Measurements from ENCODE around the gene STAC. TPM values are rescaled to one million over a fixed set of nuclear protein-coding genes. Genes with fewer than 3 reads are reported as not detected.

Gene STAC
- total RNA-seq, 2 donors from 2014 or later, result 0.30 TPM; not detected in 1

DNA sequence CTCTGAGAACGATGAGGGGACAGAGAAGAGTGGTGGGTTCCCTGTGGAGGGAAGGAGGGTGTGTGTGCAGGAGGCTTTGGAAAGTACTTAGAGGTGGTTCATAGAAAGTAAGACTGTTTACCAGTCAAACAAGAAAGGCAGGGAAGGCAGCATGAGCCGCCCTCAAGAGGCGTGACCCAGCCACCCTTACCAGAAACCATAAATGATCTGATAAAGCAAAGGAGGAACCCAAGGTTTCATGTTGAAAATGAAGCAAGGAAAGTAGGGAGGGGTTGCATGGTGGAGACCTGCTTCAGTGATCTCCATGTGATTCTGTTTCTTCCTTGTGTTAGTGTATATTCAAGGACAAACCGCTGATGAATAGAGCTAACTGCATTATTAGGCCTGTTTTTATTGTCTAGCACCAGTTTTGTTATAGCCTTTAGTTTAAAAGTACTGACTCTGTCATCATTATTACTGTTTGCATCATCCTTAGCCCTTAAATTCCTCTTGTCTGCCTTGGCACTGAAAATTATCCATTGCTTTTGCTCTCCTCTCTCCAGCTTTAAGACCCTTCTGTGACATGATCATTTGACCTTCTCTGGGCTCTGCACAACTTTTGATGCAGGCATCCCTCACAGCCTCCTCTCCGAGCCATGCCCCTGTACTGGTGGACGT, 96.1 kb downstream of the STAC start:
- Mint-ChIP-seq H3K27me3 (no peaks in the 10 kb centered on the region), H3K9me3 (peaks cover 8% of the 10 kb centered on the region)

DNA sequence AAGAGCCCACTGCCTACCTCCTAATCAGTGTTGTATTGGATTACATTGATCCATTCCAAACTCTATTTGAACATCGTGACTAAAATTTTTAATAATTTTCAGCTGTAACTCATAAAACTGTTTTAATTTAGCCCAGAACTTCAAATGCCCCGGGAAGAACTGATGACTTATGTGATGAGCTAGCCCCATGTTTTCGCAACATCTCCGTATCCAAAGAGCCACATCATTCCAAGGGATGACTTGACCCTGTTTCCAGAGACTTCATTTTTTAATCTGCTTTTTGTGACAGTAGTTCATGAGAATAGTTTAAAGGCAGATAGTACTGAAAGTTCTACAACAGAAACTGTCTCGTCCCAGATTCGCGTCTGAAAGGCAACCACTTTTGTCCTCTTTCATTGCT, 97.4 kb downstream of the STAC start:
- H3K4me3 Mint-ChIP-seq, result no peak overlapping the region
- H3K4me1 Mint-ChIP-seq, result no peaks in the 10 kb centered on the region
- H3K36me3 Mint-ChIP-seq (ENCODE audit: low read depth), result no peaks in the 10 kb centered on the region
- no peak for ATAC-seq (replicated peaks)
- peaks cover 8% of the 10 kb centered on the region for H3K9me3 Mint-ChIP-seq
- H3K27ac Mint-ChIP-seq, result no peak overlapping the region
- no peaks in the 10 kb centered on the region for H3K27me3 Mint-ChIP-seq

More for the DNA sequence above, 96.1 kb downstream of the STAC start:
- Mint-ChIP-seq H3K27ac (no peak overlapping the region), H3K4me1 (no peaks in the 10 kb centered on the region), H3K36me3 (ENCODE audit: low read depth) (no peaks in the 10 kb centered on the region), H3K4me3 (no peak overlapping the region)
- ATAC-seq (replicated peaks), result no peak

DNA sequence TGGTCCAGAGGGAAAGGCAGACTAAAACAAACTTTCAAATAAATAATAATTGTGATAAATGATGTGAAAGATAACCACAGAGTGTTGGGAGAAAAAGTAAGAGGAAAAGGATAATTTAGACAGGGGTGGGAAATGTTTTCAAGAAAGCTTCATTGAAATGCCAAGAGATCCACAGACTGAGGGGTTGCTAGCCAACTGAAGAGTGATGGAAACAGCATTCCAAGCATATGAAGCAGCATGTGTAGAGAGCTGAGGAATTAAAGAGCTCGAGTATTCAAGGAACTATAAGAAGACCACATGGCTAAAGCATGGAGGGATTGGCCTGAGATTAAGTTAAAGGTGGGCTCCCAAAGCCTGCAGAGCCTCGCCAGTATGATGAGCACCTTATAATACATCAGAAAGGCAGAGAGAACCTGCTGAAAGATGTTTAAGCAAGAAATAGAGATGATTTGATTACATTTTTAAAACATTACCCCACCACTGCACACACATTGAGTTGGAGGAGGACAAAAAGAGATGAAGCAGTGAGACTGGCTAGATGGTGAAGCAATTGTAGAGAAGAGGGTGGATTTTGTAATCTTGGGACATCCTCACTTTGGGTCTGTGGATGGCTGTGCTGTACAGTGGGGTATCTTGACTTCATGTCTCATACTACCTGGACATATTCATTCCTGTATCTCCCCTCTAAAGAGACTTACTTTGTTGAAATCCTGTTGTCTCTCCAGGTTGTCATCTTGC, 100.8 kb downstream of the STAC start:
- ATAC-seq (replicated peaks), result no peak
- no peaks in the 10 kb centered on the region for H3K36me3 Mint-ChIP-seq (ENCODE audit: low read depth)

DNA sequence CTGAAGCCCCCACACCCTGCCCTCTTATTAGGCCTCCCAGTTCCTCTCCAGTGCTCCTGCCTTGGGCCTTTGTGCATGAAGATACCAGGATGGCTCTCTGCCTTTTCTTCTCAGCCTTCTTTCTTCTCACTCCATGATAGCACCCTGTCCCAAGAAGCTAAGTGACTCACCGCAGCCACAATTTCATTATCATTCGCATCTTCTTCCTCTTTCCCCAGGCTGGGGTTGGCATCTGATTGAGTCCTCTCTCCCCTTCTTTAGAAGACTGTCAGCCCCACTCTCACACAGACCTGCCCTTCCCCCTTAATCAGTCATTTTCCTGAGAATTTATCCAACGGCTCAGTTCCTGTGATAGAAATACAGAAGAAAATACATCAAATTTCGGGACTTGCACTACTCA, 102.0 kb downstream of the STAC start:
- H3K27ac Mint-ChIP-seq, result no peak overlapping the region
- H3K27me3 Mint-ChIP-seq, result no peaks in the 10 kb centered on the region
- no peaks in the 10 kb centered on the region for H3K36me3 Mint-ChIP-seq (ENCODE audit: low read depth)
- no peaks in the 10 kb centered on the region for H3K4me1 Mint-ChIP-seq
- H3K4me3 Mint-ChIP-seq, result no peak overlapping the region
- peaks cover 8% of the 10 kb centered on the region for H3K9me3 Mint-ChIP-seq
- no peak for ATAC-seq (replicated peaks)

More for the DNA sequence above, 100.8 kb downstream of the STAC start:
- H3K4me3 Mint-ChIP-seq, result no peak overlapping the region
- no peak overlapping the region for H3K27ac Mint-ChIP-seq
- peaks cover 8% of the 10 kb centered on the region for H3K9me3 Mint-ChIP-seq
- no peaks in the 10 kb centered on the region for H3K4me1 Mint-ChIP-seq
- H3K27me3 Mint-ChIP-seq, result no peaks in the 10 kb centered on the region

DNA sequence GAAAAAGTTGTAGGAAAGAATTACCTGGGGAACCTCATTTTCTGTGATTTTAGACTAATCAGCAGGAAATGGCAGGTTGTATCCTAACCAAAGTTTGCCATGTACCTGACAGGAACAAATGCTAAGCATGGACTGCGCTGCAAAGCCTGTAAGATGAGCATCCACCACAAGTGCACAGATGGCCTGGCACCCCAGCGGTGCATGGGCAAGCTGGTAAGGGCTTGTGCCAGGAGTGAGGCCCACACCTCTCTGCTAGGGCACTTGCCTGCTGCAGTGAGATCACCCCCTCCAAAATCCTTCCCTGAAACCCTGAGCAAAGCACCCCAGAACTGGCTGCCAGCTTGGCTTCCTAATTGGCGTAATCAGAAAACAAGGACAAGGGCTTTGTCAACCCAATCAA, 102.6 kb downstream of the STAC start:
- no peaks in the 10 kb centered on the region for H3K4me1 Mint-ChIP-seq
- no peak overlapping the region for H3K4me3 Mint-ChIP-seq

DNA sequence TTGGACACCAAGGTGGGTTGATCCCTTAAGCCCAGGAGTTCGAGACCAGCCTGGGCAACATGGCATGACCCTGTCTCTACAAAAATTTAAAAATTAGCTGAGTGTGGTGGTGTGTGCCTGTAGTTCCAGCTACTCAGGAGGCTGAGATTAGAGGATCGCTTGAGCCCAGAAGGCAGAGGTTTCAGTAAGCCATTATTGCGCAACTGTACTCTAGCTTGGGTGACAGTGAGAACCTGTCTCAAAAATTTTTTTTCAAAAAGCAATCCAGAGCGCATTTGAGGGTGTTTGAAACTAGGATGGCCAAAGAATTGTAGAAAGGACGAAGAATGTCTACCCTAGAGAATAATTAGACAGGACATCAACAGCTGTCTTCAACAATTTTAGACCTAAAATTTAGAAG, 103.4 kb downstream of the STAC start:
- H3K36me3 Mint-ChIP-seq (ENCODE audit: low read depth), result no peaks in the 10 kb centered on the region
- no peak for ATAC-seq (replicated peaks)
- H3K4me3 Mint-ChIP-seq, result no peak overlapping the region
- H3K27ac Mint-ChIP-seq, result no peak overlapping the region
- H3K27me3 Mint-ChIP-seq, result no peaks in the 10 kb centered on the region
- peaks cover 7% of the 10 kb centered on the region for H3K9me3 Mint-ChIP-seq
- no peaks in the 10 kb centered on the region for H3K4me1 Mint-ChIP-seq

More for the DNA sequence above, 102.6 kb downstream of the STAC start:
- ATAC-seq (replicated peaks), result no peak
- no peaks in the 10 kb centered on the region for H3K36me3 Mint-ChIP-seq (ENCODE audit: low read depth)
- peaks cover 8% of the 10 kb centered on the region for H3K9me3 Mint-ChIP-seq
- no peaks in the 10 kb centered on the region for H3K27me3 Mint-ChIP-seq
- H3K27ac Mint-ChIP-seq, result no peak overlapping the region

DNA sequence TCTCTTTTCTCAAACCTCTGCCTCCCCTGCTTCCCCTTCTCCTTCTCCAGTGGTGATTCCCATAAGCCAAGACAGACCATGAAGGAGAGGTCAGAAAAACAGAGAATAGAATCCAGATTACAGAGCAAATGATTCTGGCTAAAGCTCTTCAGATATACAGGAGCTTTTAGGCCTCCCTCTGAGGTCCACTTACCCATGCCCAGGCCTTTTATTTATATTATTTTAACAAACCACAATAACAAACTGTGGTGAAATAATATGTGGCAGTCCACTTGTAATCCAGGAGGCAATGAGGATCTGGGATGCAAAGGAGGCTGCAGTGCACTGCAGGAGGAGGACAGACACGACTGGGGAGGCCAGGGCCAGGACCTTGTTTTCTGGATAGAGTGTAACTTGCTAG, 104.1 kb downstream of the STAC start:
- H3K9me3 Mint-ChIP-seq, result peaks cover under 1% of the 10 kb centered on the region
- H3K4me3 Mint-ChIP-seq, result no peak overlapping the region
- no peaks in the 10 kb centered on the region for H3K4me1 Mint-ChIP-seq
- no peaks in the 10 kb centered on the region for H3K36me3 Mint-ChIP-seq (ENCODE audit: low read depth)
- H3K27ac Mint-ChIP-seq, result no peak overlapping the region
- ATAC-seq (replicated peaks), result no peak
- no peaks in the 10 kb centered on the region for H3K27me3 Mint-ChIP-seq

DNA sequence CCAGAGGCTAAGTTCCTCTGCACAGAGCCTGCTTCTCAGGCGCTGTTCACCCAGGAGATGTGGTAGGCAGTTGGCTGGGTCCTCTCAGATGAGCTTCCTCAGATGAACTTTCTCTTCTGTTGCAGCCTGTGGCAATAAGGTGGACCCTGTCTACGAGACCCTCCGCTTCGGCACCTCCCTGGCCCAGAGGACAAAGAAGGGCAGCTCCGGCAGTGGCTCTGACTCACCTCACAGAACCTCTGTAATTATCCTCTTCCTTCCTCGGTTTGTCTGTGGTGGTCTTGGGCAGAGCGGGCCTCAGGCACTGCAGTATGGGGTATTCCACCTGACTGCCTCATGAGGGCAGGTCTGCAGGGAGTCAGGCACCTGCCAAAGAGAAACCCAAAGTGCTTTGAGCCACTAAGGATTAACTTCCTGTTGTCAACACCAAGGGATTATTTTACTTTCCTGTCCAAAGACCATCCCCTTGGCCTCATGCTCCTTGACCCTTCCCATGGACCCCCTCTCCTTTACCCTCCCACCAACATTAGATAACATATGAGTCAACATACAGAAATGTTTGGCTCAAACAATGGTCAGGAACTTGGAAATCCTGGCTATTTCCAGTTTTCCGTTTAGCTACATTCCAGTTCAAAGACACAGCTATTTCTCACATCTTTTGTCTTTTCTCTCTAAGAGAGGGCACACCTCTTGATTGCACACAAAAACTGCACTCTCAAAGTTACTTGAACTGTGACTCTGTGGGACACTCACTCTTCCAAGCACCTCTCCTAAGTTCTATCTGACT, 105.9 kb downstream of the STAC start:
- Mint-ChIP-seq H3K4me3 (no peak overlapping the region), H3K27ac (no peak overlapping the region), H3K36me3 (ENCODE audit: low read depth) (no peaks in the 10 kb centered on the region), H3K9me3 (no peaks in the 10 kb centered on the region), H3K4me1 (no peaks in the 10 kb centered on the region), H3K27me3 (no peaks in the 10 kb centered on the region)
- ATAC-seq (replicated peaks), result no peak

DNA sequence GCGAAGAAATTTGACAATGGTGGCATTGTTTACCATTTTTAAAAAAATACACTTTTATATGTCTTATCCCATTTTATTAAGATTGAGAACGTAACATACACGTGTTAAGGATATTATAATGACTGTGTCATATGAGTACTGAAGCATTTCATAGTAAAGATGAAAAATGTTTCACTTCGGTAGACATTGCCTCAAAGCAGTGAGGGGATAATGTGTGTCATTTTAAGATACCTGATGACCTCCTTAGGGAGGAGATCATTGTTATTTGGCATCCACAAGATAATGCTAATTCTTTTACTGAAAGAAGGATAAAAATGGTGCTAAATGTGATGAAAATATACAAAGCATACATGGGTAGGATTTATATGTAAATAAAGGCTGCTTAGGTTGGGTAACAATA, 107.3 kb downstream of the STAC start:
- no peaks in the 10 kb centered on the region for H3K9me3 Mint-ChIP-seq
- H3K4me1 Mint-ChIP-seq, result no peaks in the 10 kb centered on the region

DNA sequence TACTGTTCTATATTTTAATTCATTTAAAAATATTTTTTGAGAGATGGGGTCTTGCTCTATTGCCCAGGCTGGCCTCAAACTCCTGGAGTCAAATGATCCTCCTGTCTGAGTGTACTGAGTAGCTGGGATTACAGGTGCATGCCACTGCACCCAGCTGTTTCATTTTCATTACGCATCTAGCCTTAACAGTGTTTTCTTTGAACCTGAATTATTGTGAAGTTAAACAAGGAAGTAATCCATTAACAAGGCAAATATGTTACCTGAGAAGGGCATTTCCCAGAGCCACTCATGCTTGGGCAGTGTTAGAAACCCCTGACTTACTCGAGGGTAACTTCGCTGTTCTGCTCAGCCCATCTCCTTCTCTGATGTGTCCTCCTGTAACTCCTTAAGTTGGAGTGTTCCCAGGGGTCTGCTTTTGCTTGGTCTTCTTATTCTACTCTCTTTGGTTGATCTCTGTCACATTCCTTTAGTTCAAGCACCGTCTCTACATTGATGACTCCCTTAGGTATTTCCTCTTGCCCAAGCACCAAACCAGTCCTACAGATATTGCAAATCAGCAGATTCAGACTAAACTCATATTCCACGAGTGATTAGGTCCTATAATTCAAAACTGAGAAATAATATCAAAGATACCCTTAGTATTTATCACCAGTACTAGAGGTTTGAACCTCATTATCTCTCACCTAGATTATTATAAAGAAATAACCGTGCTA, 107.9 kb downstream of the STAC start:
- no peaks in the 10 kb centered on the region for H3K9me3 Mint-ChIP-seq
- H3K4me1 Mint-ChIP-seq, result no peaks in the 10 kb centered on the region
- no peak overlapping the region for H3K4me3 Mint-ChIP-seq
- no peaks in the 10 kb centered on the region for H3K27me3 Mint-ChIP-seq
- ATAC-seq (replicated peaks), result no peak
- H3K36me3 Mint-ChIP-seq (ENCODE audit: low read depth), result no peaks in the 10 kb centered on the region
- no peak overlapping the region for H3K27ac Mint-ChIP-seq

More for the DNA sequence above, 107.3 kb downstream of the STAC start:
- no peak for ATAC-seq (replicated peaks)
- Mint-ChIP-seq H3K36me3 (ENCODE audit: low read depth) (no peaks in the 10 kb centered on the region), H3K27ac (no peak overlapping the region), H3K4me3 (no peak overlapping the region), H3K27me3 (no peaks in the 10 kb centered on the region)

DNA sequence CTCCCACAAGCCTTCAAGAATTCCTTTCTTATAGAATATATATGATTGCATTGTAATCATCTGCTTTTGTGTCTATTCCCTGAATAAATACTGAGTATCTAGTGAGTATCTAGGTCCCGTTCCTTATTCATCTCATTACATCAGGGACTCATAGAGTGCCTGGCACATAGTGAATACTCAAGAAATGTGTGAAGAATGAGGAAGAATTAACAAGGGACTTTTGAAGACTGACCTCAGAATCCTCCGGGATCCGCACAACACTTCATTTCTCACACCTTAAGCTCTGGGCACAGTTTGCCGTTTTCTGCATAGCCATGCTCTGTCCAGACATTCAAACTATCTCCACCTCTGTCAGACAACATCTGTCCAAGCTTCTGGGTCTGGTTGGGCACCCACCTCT, 108.8 kb downstream of the STAC start:
- no peaks in the 10 kb centered on the region for H3K9me3 Mint-ChIP-seq
- H3K36me3 Mint-ChIP-seq (ENCODE audit: low read depth), result no peaks in the 10 kb centered on the region
- ATAC-seq (replicated peaks), result no peak
- no peak overlapping the region for H3K27ac Mint-ChIP-seq
- no peak overlapping the region for H3K4me3 Mint-ChIP-seq
- H3K4me1 Mint-ChIP-seq, result no peaks in the 10 kb centered on the region
- no peaks in the 10 kb centered on the region for H3K27me3 Mint-ChIP-seq

DNA sequence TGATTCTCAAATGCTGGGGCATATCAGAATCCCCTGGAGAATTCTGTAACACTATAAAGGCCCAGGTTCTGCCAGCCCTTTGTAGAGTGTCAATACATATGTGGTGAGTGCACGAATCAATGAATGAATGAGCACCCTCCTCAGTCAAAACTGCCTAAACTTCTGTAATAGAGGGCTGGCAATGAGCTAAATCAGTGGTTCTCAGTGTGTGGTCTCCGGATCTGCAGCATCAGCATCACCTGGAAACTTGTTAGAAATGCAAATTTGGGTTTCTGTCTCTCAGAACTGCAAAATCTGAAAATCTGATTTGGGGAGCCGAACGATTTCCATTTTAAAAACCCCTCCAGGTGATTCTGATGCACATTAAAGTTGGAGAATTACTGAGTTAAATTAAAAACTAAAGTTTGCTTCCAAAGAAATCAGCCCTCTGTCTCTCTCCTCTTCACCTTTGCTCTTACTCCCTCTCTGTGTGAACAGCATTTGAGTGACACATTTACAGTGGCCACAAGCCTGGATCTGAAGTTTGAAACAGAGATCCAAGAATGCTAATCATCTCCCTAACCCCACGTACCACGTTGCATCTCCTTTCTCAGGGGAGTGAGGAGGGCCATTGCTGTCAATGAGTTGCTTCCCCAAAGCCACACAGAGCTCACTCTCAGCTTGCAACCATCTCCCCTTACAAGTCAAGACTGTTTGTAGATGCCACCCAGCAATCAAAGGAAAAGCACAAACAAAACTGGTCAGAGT, 109.5 kb downstream of the STAC start:
- H3K27ac Mint-ChIP-seq, result no peak overlapping the region
- H3K9me3 Mint-ChIP-seq, result no peaks in the 10 kb centered on the region
- H3K36me3 Mint-ChIP-seq (ENCODE audit: low read depth), result no peaks in the 10 kb centered on the region
- no peak for ATAC-seq (replicated peaks)
- H3K27me3 Mint-ChIP-seq, result no peaks in the 10 kb centered on the region
- no peaks in the 10 kb centered on the region for H3K4me1 Mint-ChIP-seq
- H3K4me3 Mint-ChIP-seq, result no peak overlapping the region

DNA sequence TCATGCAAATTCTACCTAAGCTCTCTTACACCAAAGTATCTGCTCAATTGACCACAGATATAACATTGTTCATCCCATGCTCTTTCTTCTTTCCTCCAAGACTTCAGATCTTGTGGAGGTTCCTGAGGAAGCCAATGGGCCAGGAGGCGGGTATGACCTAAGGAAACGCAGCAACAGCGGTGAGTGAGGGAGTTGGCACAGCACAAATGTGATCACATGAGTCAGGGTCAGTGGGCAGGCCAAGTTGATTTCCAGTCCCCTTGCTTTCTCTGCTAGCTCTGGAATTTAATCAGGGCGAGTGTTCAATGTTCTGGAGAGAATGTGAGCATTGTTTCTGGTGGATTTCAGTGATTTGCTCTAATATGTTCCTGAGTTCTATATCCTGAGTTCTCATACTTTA, 112.7 kb downstream of the STAC start:
- H3K9me3 Mint-ChIP-seq, result no peaks in the 10 kb centered on the region
- no peak for ATAC-seq (replicated peaks)

More for the DNA sequence above, 112.7 kb downstream of the STAC start:
- peaks cover 9% of the 10 kb centered on the region for H3K27me3 Mint-ChIP-seq
- no peaks in the 10 kb centered on the region for H3K36me3 Mint-ChIP-seq (ENCODE audit: low read depth)
- no peaks in the 10 kb centered on the region for H3K4me1 Mint-ChIP-seq
- no peak overlapping the region for H3K4me3 Mint-ChIP-seq
- no peak overlapping the region for H3K27ac Mint-ChIP-seq
